Right atrium auricular region (tissue), 2 donors: ENCODE measurements around the gene PPIP5K2. TPM values are rescaled to one million over a fixed set of nuclear protein-coding genes. Genes with fewer than 3 reads are reported as not detected.
"Not testable (repeated sequence)": the region's sequence is repeated elsewhere in the genome, so short reads cannot be mapped to it uniquely, and the experiment has no call there.

ENCODE experiments used
- DNase-seq: peaks from one replicate; pipeline ENCODE4 v3.0.0-alpha.2; 2019; ENCODE audit warnings: low spot score
- H3K27ac ChIP-seq, 2 donors: fragments of 200-600 bp; sonication (generic); 1 replicate in 1 of 2; 2 replicates in 1 of 2; pipeline ENCODE4 v1.5.1; 2016 to 2019
- H3K27me3 ChIP-seq, 2 donors: fragments of 200-600 bp; sonication (generic); one replicate each; pipeline versions ENCODE4 v1.5.1 to v1.6.0; 2017 to 2019
- H3K36me3 ChIP-seq: fragments of 200-600 bp; sonication (generic); one replicate; pipeline ENCODE4 v1.5.1; 2016
- H3K4me1 ChIP-seq, 2 donors: fragments of 200-600 bp; sonication (generic); one replicate each; pipeline versions ENCODE4 v1.5.1 to v1.6.0; 2017 to 2019
- H3K4me3 ChIP-seq, 2 donors: fragments of 200-600 bp; sonication (generic); 1 replicate in 1 of 2; 2 replicates in 1 of 2; pipeline ENCODE4 v1.5.1; 2017 to 2019; ENCODE audit warnings: mild to moderate bottlenecking in 1 of 2, moderate library complexity in 1 of 2
- H3K9me3 ChIP-seq, 2 donors: fragments of 200-600 bp; sonication (generic); one replicate each; pipeline ENCODE4 v1.5.1; 2019
- total RNA-seq, 2 donors: library from RNA; depleted of rRNA; stranded (reverse); fragments of >200 nt; gene quantifications; one replicate each; pipeline ENCODE4 v1.1.0, GENCODE V29; 2016
- TF ChIP-seq, protein P1 (sequence below), 2 donors: fragments of 200-600 bp; sonication (generic); IDR thresholded peaks; one replicate each; pipeline ENCODE4 v1.5.1; 2019; ENCODE audit warnings: antibody characterized with exemption in 2 of 2

The PPIP5K2 gene
- total RNA-seq, 2 donors from 2014 or later = 17.9 to 37.5 TPM

DNA sequence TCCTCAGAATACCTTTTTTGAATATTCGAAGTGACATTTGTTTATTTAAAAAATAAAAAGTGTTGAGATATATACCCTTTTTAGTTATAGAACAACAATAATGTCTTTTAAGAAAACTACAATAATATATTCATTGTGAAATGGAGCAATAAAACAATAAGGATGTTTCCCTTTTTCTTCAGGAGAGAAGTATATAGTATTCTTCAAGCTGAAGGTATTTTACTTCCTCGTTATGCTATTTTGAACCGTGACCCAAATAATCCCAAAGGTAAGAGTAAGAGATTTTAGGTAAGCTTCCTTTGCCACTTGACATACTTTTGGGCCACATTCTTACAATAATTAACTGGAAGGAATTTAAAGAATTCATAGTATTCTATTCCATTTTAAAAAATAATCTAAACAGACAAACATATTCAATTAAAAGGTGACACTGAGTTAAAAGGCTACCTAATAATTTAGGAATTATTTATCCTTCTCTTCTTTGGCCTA lies 18.1 kb downstream of the PPIP5K2 start:
- Histone ChIP-seq H3K4me3 (no peak overlapping the region), H3K36me3 (peaks cover 16% of the 10 kb centered on the region)

DNA sequence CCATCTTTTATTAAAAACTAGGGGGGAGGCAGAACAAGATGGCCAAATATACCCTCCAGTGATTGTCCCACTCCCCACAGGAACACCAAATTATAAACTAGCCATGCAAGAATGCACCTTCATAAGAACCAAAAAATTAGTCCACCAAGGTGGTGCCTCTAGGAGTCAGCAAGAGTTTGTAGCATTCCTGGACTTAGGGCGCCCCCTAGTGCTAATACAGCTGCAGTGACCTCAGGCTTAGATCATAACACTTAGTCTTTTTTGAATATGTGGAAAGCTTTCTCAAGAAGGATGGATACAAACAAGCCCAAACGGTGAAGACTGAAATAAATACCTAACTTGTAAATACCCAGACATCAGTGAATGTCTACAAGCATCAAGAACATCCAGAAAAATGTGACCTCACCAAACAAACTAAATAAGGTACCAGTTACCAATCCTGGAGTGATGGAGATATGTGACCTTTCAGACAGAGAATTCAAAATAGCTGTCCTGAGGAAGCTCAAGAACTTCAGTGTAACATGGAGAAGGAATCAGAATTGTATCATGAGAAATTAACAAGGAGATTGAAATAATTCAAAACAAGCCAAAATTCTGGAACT lies 19.3 kb downstream of the PPIP5K2 start:
- peak; percentile 78 for DNase-seq
- H3K27me3 ChIP-seq = no peaks in the 10 kb centered on the region
- peaks cover 16% of the 10 kb centered on the region for H3K36me3 ChIP-seq

More for the DNA sequence above, 18.1 kb downstream of the PPIP5K2 start:
- H3K27ac ChIP-seq = no peak overlapping the region
- no peak for DNase-seq
- no peaks in the 10 kb centered on the region for H3K4me1 ChIP-seq
- H3K27me3 ChIP-seq = no peaks in the 10 kb centered on the region
- TF ChIP-seq, protein P1, sequence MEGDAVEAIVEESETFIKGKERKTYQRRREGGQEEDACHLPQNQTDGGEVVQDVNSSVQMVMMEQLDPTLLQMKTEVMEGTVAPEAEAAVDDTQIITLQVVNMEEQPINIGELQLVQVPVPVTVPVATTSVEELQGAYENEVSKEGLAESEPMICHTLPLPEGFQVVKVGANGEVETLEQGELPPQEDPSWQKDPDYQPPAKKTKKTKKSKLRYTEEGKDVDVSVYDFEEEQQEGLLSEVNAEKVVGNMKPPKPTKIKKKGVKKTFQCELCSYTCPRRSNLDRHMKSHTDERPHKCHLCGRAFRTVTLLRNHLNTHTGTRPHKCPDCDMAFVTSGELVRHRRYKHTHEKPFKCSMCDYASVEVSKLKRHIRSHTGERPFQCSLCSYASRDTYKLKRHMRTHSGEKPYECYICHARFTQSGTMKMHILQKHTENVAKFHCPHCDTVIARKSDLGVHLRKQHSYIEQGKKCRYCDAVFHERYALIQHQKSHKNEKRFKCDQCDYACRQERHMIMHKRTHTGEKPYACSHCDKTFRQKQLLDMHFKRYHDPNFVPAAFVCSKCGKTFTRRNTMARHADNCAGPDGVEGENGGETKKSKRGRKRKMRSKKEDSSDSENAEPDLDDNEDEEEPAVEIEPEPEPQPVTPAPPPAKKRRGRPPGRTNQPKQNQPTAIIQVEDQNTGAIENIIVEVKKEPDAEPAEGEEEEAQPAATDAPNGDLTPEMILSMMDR (IDR thresholded peaks at IDR 0.05) = no peak
- no peaks in the 10 kb centered on the region for H3K9me3 ChIP-seq

DNA sequence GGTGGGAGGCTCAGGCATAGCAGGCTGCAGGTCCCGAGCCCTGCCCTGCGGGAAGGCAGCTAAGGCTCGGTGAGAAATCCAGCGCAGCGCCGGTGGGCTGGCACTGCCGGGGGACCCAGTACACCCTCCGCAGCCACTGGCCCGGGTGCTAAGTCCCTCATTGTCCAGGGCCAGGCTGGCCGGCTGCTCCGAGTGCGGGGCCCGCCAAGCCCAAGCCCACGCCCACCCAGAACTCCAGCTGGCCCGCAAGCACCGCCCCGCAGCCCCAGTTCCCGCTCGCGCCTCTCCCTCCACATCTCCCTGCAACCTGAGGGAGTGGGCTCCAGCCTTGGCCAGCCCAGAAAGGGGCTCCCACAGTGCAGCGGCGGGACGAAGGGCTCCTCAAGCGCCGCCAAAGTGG lies 22.0 kb downstream of the PPIP5K2 start:
- DNase-seq, H3K4me3 ChIP-seq, H3K27ac ChIP-seq, H3K27me3 ChIP-seq, H3K36me3 ChIP-seq, H3K9me3 ChIP-seq, H3K4me1 ChIP-seq: not testable (repeated sequence)

More for the DNA sequence above, 19.3 kb downstream of the PPIP5K2 start:
- Histone ChIP-seq H3K27ac (no peak overlapping the region), H3K4me3 (no peak overlapping the region), H3K4me1 (no peaks in the 10 kb centered on the region), H3K9me3 (no peaks in the 10 kb centered on the region)
- TF ChIP-seq, protein P1 (IDR thresholded peaks at IDR 0.05) = peak; percentile 86 to 92

DNA sequence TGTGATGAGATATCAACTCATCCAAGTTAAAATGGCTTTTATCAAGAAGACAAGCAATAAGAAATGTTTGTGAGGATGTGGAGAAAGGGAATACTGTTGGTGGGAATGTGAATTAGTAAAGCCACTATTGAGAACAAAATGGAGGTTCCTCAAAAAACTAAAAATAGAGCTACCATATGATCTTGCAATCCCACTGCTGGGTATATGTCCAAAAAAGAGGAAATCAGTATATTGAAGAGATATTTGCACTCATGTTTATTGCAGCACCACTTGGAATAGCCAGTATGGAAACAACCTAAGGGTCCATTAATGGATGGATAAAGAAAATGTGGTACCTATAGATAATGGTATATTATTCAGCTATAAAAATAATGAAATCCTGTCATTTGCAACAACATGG lies 25.1 kb downstream of the PPIP5K2 start:
- H3K27ac ChIP-seq = no peak overlapping the region
- H3K36me3 ChIP-seq = no peaks in the 10 kb centered on the region
- H3K4me3 ChIP-seq = no peak overlapping the region
- H3K9me3 ChIP-seq = no peaks in the 10 kb centered on the region
- no peaks in the 10 kb centered on the region for H3K27me3 ChIP-seq
- DNase-seq = no peak
- no peaks in the 10 kb centered on the region for H3K4me1 ChIP-seq
- TF ChIP-seq, protein P1 (IDR thresholded peaks at IDR 0.05) = no peak

DNA sequence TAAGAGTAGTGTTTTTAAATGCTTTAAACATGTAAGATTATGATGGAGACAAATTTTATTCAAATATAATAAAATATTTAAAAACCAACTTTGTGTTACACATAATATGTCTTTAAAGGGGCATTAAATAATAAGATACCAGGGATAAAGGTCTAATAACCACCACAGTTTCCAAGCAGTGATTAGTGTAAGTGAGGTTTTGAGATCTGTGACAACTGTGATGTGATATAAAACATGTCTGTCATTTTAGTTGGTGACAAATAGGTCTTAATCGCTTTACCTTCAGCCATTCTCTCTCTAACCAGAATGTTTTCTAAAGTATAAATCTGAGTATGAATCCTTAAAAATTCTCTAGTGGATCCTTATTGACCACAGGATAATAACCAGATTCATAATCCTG lies 28.1 kb downstream of the PPIP5K2 start:
- Histone ChIP-seq H3K4me3 (no peak overlapping the region), H3K4me1 (no peaks in the 10 kb centered on the region), H3K27me3 (no peaks in the 10 kb centered on the region), H3K27ac (no peak overlapping the region), H3K36me3 (peaks cover 10% of the 10 kb centered on the region), H3K9me3 (no peaks in the 10 kb centered on the region)
- TF ChIP-seq, protein P1 (IDR thresholded peaks at IDR 0.05) = no peak
- no peak for DNase-seq

DNA sequence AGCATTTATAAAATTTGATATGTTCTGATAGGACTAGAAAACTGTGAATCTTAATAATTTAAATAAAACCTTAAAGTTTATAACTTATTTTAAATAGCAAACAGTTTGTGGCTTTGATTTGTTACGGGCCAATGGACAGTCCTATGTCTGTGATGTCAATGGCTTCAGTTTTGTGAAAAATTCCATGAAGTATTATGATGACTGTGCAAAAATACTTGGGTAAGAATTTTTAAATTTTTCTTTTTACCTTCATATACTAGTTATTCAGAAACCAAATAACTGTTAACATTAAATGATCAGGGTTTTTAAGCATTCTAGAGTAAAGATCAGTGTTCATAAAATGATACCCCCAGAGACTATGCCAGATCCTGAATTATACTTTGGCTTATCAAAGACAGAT lies 31.1 kb downstream of the PPIP5K2 start:
- no peaks in the 10 kb centered on the region for H3K4me1 ChIP-seq
- H3K4me3 ChIP-seq = no peak overlapping the region
- peaks cover 33% of the 10 kb centered on the region for H3K36me3 ChIP-seq
- H3K9me3 ChIP-seq = no peaks in the 10 kb centered on the region
- H3K27me3 ChIP-seq = no peaks in the 10 kb centered on the region
- no peak for DNase-seq
- no peak overlapping the region for H3K27ac ChIP-seq
- TF ChIP-seq, protein P1 (IDR thresholded peaks at IDR 0.05) = no peak
